Upper lobe of right lung (tissue), 1 donor: ENCODE measurements around the gene IL1RAPL1. TPM values are rescaled to one million over a fixed set of nuclear protein-coding genes. Genes with fewer than 3 reads are reported as not detected.

ENCODE experiments used
- ATAC-seq: fragments of 200-7000 bp; cut with Tn5 transposase; one replicate; pipeline ENCODE4 v1.9.1; 2020; ENCODE audit warnings: mild to moderate bottlenecking, moderate library complexity
- DNase-seq: peaks from one replicate; pipeline ENCODE4 v3.0.0-alpha.2; 2020
- H3K27ac ChIP-seq: fragments of 200-600 bp; one replicate; pipeline ENCODE4 v1.8.0; 2022
- H3K27me3 ChIP-seq: fragments of 200-600 bp; one replicate; pipeline ENCODE4 v1.8.0; 2022; ENCODE audit warnings: mild to moderate bottlenecking
- H3K36me3 ChIP-seq: fragments of 200-600 bp; one replicate; pipeline ENCODE4 v1.8.0; 2022
- H3K4me1 ChIP-seq: fragments of 200-600 bp; one replicate; pipeline ENCODE4 v1.8.0; 2022
- H3K4me3 ChIP-seq: fragments of 200-600 bp; one replicate; pipeline ENCODE4 v1.8.0; 2022; ENCODE audit warnings: mild to moderate bottlenecking
- H3K9me3 ChIP-seq: fragments of 200-600 bp; one replicate; pipeline ENCODE4 v1.8.0; 2022
- intact Hi-C: fragments of 100-400 bp; cut with DNase I; formaldehyde crosslinking; loops from one replicate; pipeline ENCODE4 v1.11.0; 2022
- total RNA-seq: library from RNA; stranded (reverse); fragmentation: NEBNext Ultra II Directional; extraction: Animal tissue kit (Norgen Biotek cat#: 25700); gene quantifications from one replicate; pipeline ENCODE4 v1.2.1, GENCODE V29; 2021
- TF ChIP-seq, protein P1 (sequence below): fragments of 200-600 bp; IDR thresholded peaks from one replicate; pipeline ENCODE4 v1.8.0; 2022; ENCODE audit warnings: antibody characterized with exemption
- donor health status: DM: no; HTN: yes; CAD: no; lungs with severe emphysema.

IL1RAPL1 gene
- total RNA-seq, 1 donor from 2014 or later = not detected

DNA sequence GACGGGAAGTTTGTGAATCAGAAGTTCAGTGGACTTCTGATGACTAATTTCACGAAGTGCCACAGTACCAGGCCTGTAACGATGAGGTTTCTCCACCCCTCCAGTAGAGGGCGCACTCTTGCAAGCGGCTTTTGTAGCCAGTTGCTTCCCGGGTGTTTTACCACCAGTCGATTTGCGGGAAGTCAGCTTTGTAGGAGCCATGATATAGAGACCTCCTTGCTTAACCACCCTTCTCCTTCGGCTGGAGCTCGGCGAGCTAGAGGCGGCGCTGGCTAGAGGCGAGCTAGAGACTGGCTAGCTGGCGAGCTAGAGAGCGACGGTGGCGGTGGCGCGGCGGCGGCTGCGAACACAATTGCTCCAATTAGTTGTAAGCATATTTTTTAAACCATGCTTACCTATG lies 72.0 kb downstream of the IL1RAPL1 start:
- ATAC-seq (no peak), DNase-seq (no peak)
- H3K4me1 ChIP-seq = no peaks in the 10 kb centered on the region
- H3K36me3 ChIP-seq = no peaks in the 10 kb centered on the region
- no peaks in the 10 kb centered on the region for H3K27me3 ChIP-seq
- no peak overlapping the region for H3K4me3 ChIP-seq
- no peaks in the 10 kb centered on the region for H3K9me3 ChIP-seq
- TF ChIP-seq, protein P1, sequence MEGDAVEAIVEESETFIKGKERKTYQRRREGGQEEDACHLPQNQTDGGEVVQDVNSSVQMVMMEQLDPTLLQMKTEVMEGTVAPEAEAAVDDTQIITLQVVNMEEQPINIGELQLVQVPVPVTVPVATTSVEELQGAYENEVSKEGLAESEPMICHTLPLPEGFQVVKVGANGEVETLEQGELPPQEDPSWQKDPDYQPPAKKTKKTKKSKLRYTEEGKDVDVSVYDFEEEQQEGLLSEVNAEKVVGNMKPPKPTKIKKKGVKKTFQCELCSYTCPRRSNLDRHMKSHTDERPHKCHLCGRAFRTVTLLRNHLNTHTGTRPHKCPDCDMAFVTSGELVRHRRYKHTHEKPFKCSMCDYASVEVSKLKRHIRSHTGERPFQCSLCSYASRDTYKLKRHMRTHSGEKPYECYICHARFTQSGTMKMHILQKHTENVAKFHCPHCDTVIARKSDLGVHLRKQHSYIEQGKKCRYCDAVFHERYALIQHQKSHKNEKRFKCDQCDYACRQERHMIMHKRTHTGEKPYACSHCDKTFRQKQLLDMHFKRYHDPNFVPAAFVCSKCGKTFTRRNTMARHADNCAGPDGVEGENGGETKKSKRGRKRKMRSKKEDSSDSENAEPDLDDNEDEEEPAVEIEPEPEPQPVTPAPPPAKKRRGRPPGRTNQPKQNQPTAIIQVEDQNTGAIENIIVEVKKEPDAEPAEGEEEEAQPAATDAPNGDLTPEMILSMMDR = no peak
- H3K27ac ChIP-seq = no peak overlapping the region
- intact Hi-C loops = no loop called here

DNA sequence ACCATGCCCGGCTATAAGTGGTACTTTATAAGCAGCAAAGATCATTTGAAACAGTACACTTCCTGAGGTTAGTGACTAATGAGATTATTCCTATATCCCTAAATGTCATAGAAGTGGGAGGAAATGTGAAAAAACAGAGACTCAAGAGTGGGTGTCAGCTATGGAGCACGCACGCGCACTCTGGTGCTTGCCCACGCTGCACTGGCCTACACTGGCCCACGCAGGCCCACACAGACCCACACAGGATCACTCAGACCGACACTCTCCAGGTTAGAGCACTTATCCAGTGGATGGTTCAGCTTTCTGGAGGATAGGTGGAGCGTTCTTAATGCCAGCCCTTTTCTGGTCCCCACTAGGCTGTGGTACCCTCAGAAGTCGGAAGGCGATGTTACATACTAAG lies 78.5 kb downstream of the IL1RAPL1 start:
- no peaks in the 10 kb centered on the region for H3K27me3 ChIP-seq
- TF ChIP-seq, protein P1 = no peak
- H3K4me3 ChIP-seq = no peak overlapping the region
- no peak for DNase-seq
- no peaks in the 10 kb centered on the region for H3K4me1 ChIP-seq
- ATAC-seq = no peak
- H3K9me3 ChIP-seq = no peaks in the 10 kb centered on the region
- intact Hi-C loops = no loop called here
- H3K36me3 ChIP-seq = no peaks in the 10 kb centered on the region
- H3K27ac ChIP-seq = no peak overlapping the region

DNA sequence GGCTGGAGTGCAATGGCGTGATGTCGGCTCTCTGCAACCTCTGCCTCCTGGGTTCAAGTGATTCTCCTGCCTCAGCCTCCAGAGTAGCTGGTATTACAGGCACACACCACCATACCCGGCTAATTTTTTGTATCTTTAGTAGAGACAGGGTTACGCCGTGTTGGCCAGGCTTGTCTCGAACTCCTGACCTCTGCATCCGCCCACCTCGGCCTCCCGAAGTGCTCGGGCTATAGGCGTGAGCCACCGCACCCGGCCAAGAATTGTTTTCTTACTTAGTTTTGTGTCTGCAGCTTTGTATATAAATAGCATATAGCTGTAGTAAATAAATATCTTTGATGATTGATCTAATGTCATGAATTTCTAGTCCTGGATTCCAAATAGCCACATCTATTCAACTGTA lies 81.1 kb downstream of the IL1RAPL1 start:
- Histone ChIP-seq H3K27ac (no peak overlapping the region), H3K4me3 (no peak overlapping the region), H3K36me3 (no peaks in the 10 kb centered on the region), H3K4me1 (no peaks in the 10 kb centered on the region), H3K9me3 (no peaks in the 10 kb centered on the region), H3K27me3 (no peaks in the 10 kb centered on the region)
- DNase-seq (no peak), ATAC-seq (no peak)
- TF ChIP-seq, protein P1 = no peak
- intact Hi-C loops = no loop called here

DNA sequence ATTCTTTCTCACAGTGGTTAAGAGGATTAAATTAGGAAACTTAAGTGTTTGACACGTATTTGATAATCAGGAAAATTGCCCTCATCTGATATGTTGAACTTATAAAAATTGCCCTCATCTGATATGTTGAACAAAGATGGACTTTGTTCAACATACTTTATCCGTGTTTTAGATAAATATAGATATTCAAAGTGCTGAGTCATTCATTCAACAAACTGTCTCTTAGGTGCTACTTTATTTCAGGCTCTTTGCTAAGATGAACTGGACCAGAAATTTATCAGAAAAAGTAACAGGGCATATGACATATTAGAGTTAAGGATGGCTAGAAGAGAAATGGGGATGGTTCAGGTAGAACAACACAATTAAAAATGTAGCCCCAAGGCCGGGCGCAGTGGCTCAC lies 81.7 kb downstream of the IL1RAPL1 start:
- no peaks in the 10 kb centered on the region for H3K36me3 ChIP-seq
- no peaks in the 10 kb centered on the region for H3K9me3 ChIP-seq
- DNase-seq = no peak
- no peaks in the 10 kb centered on the region for H3K27me3 ChIP-seq
- no peaks in the 10 kb centered on the region for H3K4me1 ChIP-seq
- intact Hi-C loops = no loop called here
- no peak overlapping the region for H3K27ac ChIP-seq
- no peak overlapping the region for H3K4me3 ChIP-seq
- ATAC-seq = no peak
- TF ChIP-seq, protein P1 = no peak

DNA sequence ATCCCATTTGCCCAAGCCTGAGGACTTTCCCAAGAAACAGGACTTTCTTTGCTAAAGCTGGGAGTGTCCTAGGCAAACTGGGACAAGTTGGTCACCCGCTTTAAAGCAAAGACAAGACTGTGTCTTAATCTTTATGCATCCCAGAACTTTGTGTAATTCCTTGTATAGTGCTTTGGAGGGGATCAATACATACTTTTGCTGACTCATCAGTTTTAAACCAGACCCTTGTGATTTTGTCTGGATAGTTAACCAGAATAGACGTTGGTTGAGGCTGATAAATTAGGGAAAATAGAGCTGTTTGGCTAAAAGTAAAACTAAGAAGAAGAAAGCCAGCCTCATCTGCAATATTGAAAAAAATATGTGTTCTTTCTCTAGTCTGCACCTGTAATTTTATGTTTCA lies 82.8 kb downstream of the IL1RAPL1 start:
- Histone ChIP-seq H3K9me3 (no peaks in the 10 kb centered on the region), H3K4me1 (no peaks in the 10 kb centered on the region), H3K27ac (no peak overlapping the region), H3K4me3 (no peak overlapping the region), H3K27me3 (no peaks in the 10 kb centered on the region), H3K36me3 (no peaks in the 10 kb centered on the region)
- ATAC-seq = no peak
- DNase-seq = no peak
- TF ChIP-seq, protein P1 = no peak
- intact Hi-C loops = no loop called here

DNA sequence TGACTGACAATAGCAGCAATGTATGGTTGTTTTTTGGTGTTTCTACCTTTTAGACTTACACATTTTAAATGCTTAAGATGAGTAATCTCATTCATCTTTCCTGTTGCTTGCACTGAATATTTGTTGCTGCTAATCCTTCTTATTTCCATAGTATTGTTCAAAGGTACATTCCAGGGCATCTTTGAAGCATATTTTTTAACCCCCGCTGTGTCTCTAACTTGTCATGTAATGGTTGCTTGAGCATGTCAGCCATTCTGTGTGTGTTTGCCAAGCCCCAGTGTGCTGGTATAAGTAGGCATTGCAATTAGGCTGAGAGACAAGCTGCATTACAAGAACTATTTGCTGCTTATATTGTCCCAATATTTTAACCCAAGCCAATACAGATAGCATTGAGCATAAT lies 87.9 kb downstream of the IL1RAPL1 start:
- intact Hi-C loops = no loop called here
- no peaks in the 10 kb centered on the region for H3K36me3 ChIP-seq
- H3K27ac ChIP-seq = no peak overlapping the region
- no peak for ATAC-seq
- no peaks in the 10 kb centered on the region for H3K4me1 ChIP-seq
- DNase-seq = no peak
- TF ChIP-seq, protein P1 = no peak
- no peak overlapping the region for H3K4me3 ChIP-seq
- no peaks in the 10 kb centered on the region for H3K27me3 ChIP-seq
- H3K9me3 ChIP-seq = no peaks in the 10 kb centered on the region
